Stomach (tissue), 4 donors: ENCODE data around the gene SPRY1.

Experiments used
- EP300 ChIP-seq: sonication (generic); formaldehyde crosslinking; IDR thresholded peaks from one replicate; pipeline ENCODE4 v1.6.1; 2017; ENCODE audit warnings: antibody characterized with exemption
- POLR2A ChIP-seq, 4 donors: fragments of 450-650 bp; IDR thresholded peaks; one replicate each; pipeline ENCODE4 v1.6.1; 2016; ENCODE audit warnings: antibody characterized with exemption in 4 of 4, control low read depth in 2 of 4, mild to moderate bottlenecking in 1 of 4, moderate library complexity in 1 of 4
- POLR2AphosphoS5 ChIP-seq, 3 donors: sonication (generic); formaldehyde crosslinking; IDR thresholded peaks; one replicate each; pipeline ENCODE4 v1.6.1; 2016; ENCODE audit warnings: antibody characterized with exemption in 3 of 3
- TF ChIP-seq, protein P1 (sequence below), 7 experiments: fragments of 450-650 bp in 4 of 7; fragments of 200-600 bp in 3 of 7; sonication (generic) in 3 of 7; IDR thresholded peaks; one replicate each; pipeline ENCODE4 v1.5.1; 2016 to 2019; ENCODE audit warnings: antibody characterized with exemption in 7 of 7, control low read depth in 2 of 7, mild to moderate bottlenecking in 1 of 7

DNA sequence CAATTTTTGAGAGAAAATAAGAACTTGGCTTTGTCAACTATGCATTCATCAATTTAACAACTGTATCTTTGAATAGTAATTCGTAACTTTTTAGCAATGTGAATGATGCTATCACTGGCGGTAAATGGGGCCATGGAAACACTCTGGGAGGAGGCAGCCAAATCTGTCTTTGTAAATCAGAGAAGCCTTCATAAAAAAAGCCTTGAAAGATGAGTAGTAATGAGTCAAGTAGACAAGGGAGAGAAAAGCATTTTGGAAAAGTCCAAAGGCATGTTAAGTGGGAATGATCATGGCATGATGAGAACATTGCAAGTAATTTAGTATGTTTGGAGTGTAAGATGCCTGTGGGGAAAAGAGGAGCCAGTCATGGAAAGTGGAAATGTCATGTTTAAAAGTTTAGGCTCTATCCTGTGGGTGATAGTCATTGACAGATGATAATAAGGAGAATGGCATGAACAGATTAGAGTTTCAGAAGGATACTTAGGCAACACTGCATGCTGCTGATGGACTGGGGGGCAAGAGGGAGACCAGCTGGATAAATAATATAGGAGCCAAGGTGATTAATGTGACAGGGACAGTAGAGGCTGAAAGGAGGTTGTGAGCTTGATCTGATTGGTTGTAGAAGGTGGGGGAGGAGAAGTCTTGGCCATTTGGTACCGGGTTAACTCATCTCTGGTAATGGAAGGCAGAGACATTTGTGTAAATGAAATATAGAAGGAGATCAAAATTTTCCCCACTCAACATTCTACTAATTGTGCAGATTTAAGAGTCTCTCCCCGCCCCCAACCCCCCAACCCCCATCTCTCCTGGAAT, 16.3 kb downstream of the SPRY1 start:
- TF ChIP-seq, protein P1, sequence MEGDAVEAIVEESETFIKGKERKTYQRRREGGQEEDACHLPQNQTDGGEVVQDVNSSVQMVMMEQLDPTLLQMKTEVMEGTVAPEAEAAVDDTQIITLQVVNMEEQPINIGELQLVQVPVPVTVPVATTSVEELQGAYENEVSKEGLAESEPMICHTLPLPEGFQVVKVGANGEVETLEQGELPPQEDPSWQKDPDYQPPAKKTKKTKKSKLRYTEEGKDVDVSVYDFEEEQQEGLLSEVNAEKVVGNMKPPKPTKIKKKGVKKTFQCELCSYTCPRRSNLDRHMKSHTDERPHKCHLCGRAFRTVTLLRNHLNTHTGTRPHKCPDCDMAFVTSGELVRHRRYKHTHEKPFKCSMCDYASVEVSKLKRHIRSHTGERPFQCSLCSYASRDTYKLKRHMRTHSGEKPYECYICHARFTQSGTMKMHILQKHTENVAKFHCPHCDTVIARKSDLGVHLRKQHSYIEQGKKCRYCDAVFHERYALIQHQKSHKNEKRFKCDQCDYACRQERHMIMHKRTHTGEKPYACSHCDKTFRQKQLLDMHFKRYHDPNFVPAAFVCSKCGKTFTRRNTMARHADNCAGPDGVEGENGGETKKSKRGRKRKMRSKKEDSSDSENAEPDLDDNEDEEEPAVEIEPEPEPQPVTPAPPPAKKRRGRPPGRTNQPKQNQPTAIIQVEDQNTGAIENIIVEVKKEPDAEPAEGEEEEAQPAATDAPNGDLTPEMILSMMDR (IDR thresholded peaks at IDR 0.05): no peak
- TF ChIP-seq POLR2AphosphoS5 (IDR thresholded peaks at IDR 0.05) (no peak), POLR2A (IDR thresholded peaks at IDR 0.05) (no peak), EP300 (no peak)
